ENCODE data around the gene GRK4.

DNA sequence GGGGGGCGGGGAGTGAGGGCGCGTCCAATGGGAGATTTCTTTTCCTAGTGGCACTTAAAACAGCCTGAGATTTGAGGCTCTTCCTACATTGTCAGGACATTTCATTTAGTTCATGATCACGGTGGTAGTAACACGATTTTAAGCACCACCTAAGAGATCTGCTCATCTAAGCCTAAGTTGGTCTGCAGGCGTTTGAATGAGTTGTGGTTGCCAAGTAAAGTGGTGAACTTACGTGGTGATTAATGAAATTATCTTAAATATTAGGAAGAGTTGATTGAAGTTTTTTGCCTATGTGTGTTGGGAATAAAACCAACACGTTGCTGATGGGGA, 112.2 kb downstream of the GRK4 start:
- TF ChIP-seq CTCF (IDR thresholded peaks at IDR 0.05; ENCODE audit: low read depth, low read length), result no peak
- no peak for TF ChIP-seq MAX (IDR thresholded peaks at IDR 0.05; ENCODE audit: low read depth, low read length)
- no peak for TF ChIP-seq POLR2A (IDR thresholded peaks at IDR 0.05; ENCODE audit: extremely low read depth, insufficient read length)

Data from NB4 (cell line).